ENCODE data around the gene REPS2. TPM values are rescaled to one million over a fixed set of nuclear protein-coding genes. Genes with fewer than 3 reads are reported as not detected.

REPS2 gene
- total and polyA plus RNA-seq, 7 experiments from 2014 or later = 0.21 to 6.2 (median 1.9) TPM; not detected in 2

DNA sequence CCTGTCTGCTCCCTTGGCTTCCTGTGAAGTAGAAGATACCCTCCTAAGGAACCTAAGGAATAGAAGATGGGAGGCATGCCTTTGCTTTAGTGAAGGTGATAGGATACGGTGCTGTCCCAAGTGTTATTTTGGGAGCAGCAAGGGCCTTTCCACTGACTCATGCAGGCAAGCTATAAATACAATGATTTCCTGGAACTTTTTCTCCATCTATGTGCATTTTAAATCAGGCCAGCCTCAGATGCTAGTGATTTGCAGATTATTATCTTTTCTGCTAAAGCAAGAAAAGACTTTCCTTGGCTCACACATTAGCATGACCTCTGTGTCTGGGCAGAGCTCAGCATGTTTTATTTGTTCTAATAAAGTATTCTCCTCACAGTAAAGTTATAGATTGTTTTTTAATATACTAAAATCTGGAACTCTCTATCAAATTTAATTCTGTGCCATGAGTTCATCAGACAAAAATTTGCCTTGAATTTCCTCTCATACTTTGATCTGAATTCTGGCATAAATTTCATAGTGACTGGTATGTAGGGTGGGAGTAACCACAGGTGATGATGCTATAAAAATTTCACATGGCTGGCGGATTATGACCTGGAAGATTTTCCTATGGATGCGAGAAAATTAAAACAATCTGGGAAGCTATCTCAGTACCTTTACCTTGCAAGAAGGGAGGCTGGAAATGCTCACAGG, 131.7 kb downstream of the REPS2 start:
- Histone ChIP-seq H3K27ac (ENCODE audit: low read depth, low read length) (no peak overlapping the region), H3K4me1 (ENCODE audit: control insufficient read depth in 2 of 2, insufficient read depth in 2 of 2, low read length in 2 of 2) (no peaks in the 10 kb centered on the region), H3K4me3 (ENCODE audit: low read length) (no peak overlapping the region), H3K27me3 (ENCODE audit: control insufficient read depth in 2 of 2, insufficient read depth in 2 of 2, low read length in 2 of 2) (no peaks in the 10 kb centered on the region), H3K36me3 (ENCODE audit: control insufficient read depth in 2 of 3, insufficient read depth in 3 of 3, low read length in 3 of 3) (no peaks in the 10 kb centered on the region), H3K9me3 (ENCODE audit: control insufficient read depth in 2 of 3, low read length in 3 of 3) (no peaks in the 10 kb centered on the region)
- peaks cover 0 to 2% (median 0%) of the 10 kb centered on the region in 11 donors for H3K9me3 Mint-ChIP-seq
- POLR2A ChIA-PET = no interaction called here
- ATAC-seq (no peak), DNase-seq (no peak)
- no peak overlapping the region for H3K4me3 Mint-ChIP-seq
- CTCF ChIA-PET = no interaction called here
- H3K27ac Mint-ChIP-seq = no peak overlapping the region
- peaks cover 0 to 5% (median 0%) of the 10 kb centered on the region in 7 donors for H3K4me1 Mint-ChIP-seq
- intact Hi-C loops (cut with micrococcal nuclease) = no loop called here
- no peaks in the 10 kb centered on the region for H3K36me3 Mint-ChIP-seq
- peaks cover 0 to 4% (median 0%) of the 10 kb centered on the region in 5 donors for H3K27me3 Mint-ChIP-seq

DNA sequence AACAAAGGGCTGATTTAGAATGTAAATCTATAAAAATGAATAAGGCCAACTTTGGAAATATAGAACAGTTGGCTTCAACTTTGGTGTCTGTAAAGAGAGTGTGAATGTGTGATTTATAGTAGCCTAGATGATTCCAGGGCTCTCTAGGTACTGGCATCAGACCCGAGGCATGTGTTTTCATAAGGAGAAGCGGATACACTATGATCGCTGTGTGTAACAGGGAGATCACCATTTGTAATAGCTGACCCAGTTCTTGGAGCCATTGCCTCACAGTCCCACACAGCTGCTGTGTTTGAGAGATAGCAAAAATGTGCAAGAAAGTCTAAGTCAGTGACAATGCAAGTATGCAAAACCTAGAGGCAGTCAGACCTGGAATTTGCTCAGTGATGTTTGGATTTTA, 135.1 kb downstream of the REPS2 start:
- no peak for DNase-seq
- H3K27ac ChIP-seq (ENCODE audit: low read depth, low read length) = no peak overlapping the region
- H3K27ac Mint-ChIP-seq = no peak overlapping the region
- peaks cover 0 to 5% (median 0%) of the 10 kb centered on the region in 5 donors for H3K27me3 Mint-ChIP-seq
- H3K9me3 ChIP-seq (ENCODE audit: control insufficient read depth in 2 of 3, low read length in 3 of 3) = no peaks in the 10 kb centered on the region
- H3K4me1 Mint-ChIP-seq = no peaks in the 10 kb centered on the region
- no peaks in the 10 kb centered on the region for H3K4me1 ChIP-seq (ENCODE audit: control insufficient read depth in 2 of 2, insufficient read depth in 2 of 2, low read length in 2 of 2)
- no peaks in the 10 kb centered on the region for H3K36me3 Mint-ChIP-seq
- no peaks in the 10 kb centered on the region for H3K27me3 ChIP-seq (ENCODE audit: control insufficient read depth in 2 of 2, insufficient read depth in 2 of 2, low read length in 2 of 2)
- ChIA-PET POLR2A (no interaction called here), CTCF (no interaction called here)
- intact Hi-C loops (cut with micrococcal nuclease) = no loop called here
- H3K36me3 ChIP-seq (ENCODE audit: control insufficient read depth in 2 of 3, insufficient read depth in 3 of 3, low read length in 3 of 3) = no peaks in the 10 kb centered on the region
- ATAC-seq = no peak
- H3K9me3 Mint-ChIP-seq = peaks cover 0 to 2% (median 0%) of the 10 kb centered on the region in 11 donors
- H3K4me3 ChIP-seq (ENCODE audit: low read length) = no peak overlapping the region
- no peak overlapping the region for H3K4me3 Mint-ChIP-seq

GRCh38 chrX:17081968-17082367, 135.5 kb downstream of the REPS2 start:
- H3K4me3 Mint-ChIP-seq = no peak overlapping the region
- no peaks in the 10 kb centered on the region for H3K4me1 Mint-ChIP-seq
- intact Hi-C loops (cut with micrococcal nuclease) = no loop called here
- DNase-seq = no peak
- H3K27me3 Mint-ChIP-seq = peaks cover 0 to 5% (median 0%) of the 10 kb centered on the region in 5 donors
- ChIA-PET POLR2A (no interaction called here), CTCF (interaction anchor here (0.6 kb wide), 1 partner anchor 79 kb away, joined by 7 read pairs; no protein-coding TSS in a partner anchor)
- H3K27ac ChIP-seq (ENCODE audit: low read depth, low read length) = no peak overlapping the region
- no peaks in the 10 kb centered on the region for H3K4me1 ChIP-seq (ENCODE audit: control insufficient read depth in 2 of 2, insufficient read depth in 2 of 2, low read length in 2 of 2)
- H3K9me3 Mint-ChIP-seq = peaks cover 0 to 2% (median 0%) of the 10 kb centered on the region in 11 donors
- no peaks in the 10 kb centered on the region for H3K9me3 ChIP-seq (ENCODE audit: control insufficient read depth in 2 of 3, low read length in 3 of 3)
- no peak overlapping the region for H3K27ac Mint-ChIP-seq
- H3K4me3 ChIP-seq (ENCODE audit: low read length) = no peak overlapping the region
- no peaks in the 10 kb centered on the region for H3K36me3 ChIP-seq (ENCODE audit: control insufficient read depth in 2 of 3, insufficient read depth in 3 of 3, low read length in 3 of 3)
- H3K27me3 ChIP-seq (ENCODE audit: control insufficient read depth in 2 of 2, insufficient read depth in 2 of 2, low read length in 2 of 2) = no peaks in the 10 kb centered on the region
- H3K36me3 Mint-ChIP-seq = no peaks in the 10 kb centered on the region
- no peak for ATAC-seq

GRCh38 chrX:17082831-17083230, 136.4 kb downstream of the REPS2 start:
- H3K9me3 Mint-ChIP-seq = peaks cover 0 to 5% (median 0%) of the 10 kb centered on the region in 11 donors
- H3K36me3 ChIP-seq (ENCODE audit: control insufficient read depth in 2 of 3, insufficient read depth in 3 of 3, low read length in 3 of 3) = no peaks in the 10 kb centered on the region
- no peaks in the 10 kb centered on the region for H3K4me1 Mint-ChIP-seq
- no peak overlapping the region for H3K4me3 ChIP-seq (ENCODE audit: low read length)
- ATAC-seq (no peak), DNase-seq (no peak)
- no peaks in the 10 kb centered on the region for H3K4me1 ChIP-seq (ENCODE audit: control insufficient read depth in 2 of 2, insufficient read depth in 2 of 2, low read length in 2 of 2)
- ChIA-PET POLR2A (no interaction called here), CTCF (no interaction called here)
- H3K9me3 ChIP-seq (ENCODE audit: control insufficient read depth in 2 of 3, low read length in 3 of 3) = no peaks in the 10 kb centered on the region
- H3K27ac Mint-ChIP-seq = no peak overlapping the region
- H3K27ac ChIP-seq (ENCODE audit: low read depth, low read length) = no peak overlapping the region
- no peaks in the 10 kb centered on the region for H3K27me3 ChIP-seq (ENCODE audit: control insufficient read depth in 2 of 2, insufficient read depth in 2 of 2, low read length in 2 of 2)
- H3K4me3 Mint-ChIP-seq = no peak overlapping the region
- intact Hi-C loops (cut with micrococcal nuclease) = no loop called here
- H3K36me3 Mint-ChIP-seq = no peaks in the 10 kb centered on the region
- H3K27me3 Mint-ChIP-seq = peaks cover 0 to 5% (median 0%) of the 10 kb centered on the region in 5 donors

- H3K4me1 ChIP-seq (ENCODE audit: control insufficient read depth in 2 of 2, insufficient read depth in 2 of 2, low read length in 2 of 2) = no peaks in the 10 kb centered on the region
- no peak overlapping the region for H3K4me3 ChIP-seq (ENCODE audit: low read length)
- Mint-ChIP-seq H3K27me3 (peaks cover 0 to 5% (median 0%) of the 10 kb centered on the region in 5 donors), H3K4me1 (no peaks in the 10 kb centered on the region), H3K27ac (no peak overlapping the region), H3K9me3 (peaks cover 0 to 5% (median 0%) of the 10 kb centered on the region in 11 donors), H3K36me3 (peaks cover 0 to 4% (median 0%) of the 10 kb centered on the region in 5 donors), H3K4me3 (no peak overlapping the region)
- H3K27me3 ChIP-seq (ENCODE audit: control insufficient read depth in 2 of 2, insufficient read depth in 2 of 2, low read length in 2 of 2) = no peaks in the 10 kb centered on the region
- H3K9me3 ChIP-seq (ENCODE audit: control insufficient read depth in 2 of 3, low read length in 3 of 3) = no peaks in the 10 kb centered on the region
- no peaks in the 10 kb centered on the region for H3K36me3 ChIP-seq (ENCODE audit: control insufficient read depth in 2 of 3, insufficient read depth in 3 of 3, low read length in 3 of 3)
- ChIA-PET POLR2A (no interaction called here), CTCF (no interaction called here)
- no peak overlapping the region for H3K27ac ChIP-seq (ENCODE audit: low read depth, low read length)
- intact Hi-C loops (cut with micrococcal nuclease) = no loop called here
- ATAC-seq = no peak
- DNase-seq = no peak
Measured at GRCh38 chrX:17086317-17086716, 139.9 kb downstream of the REPS2 start.

DNA sequence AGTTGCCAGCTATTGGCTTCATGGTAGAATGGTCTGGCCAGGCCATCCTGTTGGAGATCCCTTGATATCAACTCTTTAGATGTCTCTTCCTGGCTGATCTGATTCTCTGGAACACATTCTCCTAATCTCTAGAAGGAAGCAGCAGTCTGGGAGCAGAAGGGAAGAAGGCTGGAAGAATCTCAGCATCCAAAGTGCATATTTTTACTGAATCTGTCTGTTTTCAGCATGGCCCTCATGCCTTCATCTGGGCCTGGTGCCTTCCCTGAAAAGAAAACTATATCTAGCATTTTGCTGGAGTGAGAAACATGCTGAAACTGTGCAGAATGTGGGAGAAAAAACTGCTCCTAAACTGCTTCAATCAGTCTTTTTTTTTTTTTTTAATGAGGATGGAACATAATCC, 148.7 kb downstream of the REPS2 start:
- Histone ChIP-seq H3K36me3 (ENCODE audit: control insufficient read depth in 2 of 3, insufficient read depth in 3 of 3, low read length in 3 of 3) (no peaks in the 10 kb centered on the region), H3K27ac (ENCODE audit: low read depth, low read length) (no peak overlapping the region), H3K4me3 (ENCODE audit: low read length) (no peak overlapping the region), H3K4me1 (ENCODE audit: control insufficient read depth in 2 of 2, insufficient read depth in 2 of 2, low read length in 2 of 2) (no peaks in the 10 kb centered on the region), H3K27me3 (ENCODE audit: control insufficient read depth in 2 of 2, insufficient read depth in 2 of 2, low read length in 2 of 2) (no peaks in the 10 kb centered on the region), H3K9me3 (ENCODE audit: control insufficient read depth in 2 of 3, low read length in 3 of 3) (no peaks in the 10 kb centered on the region)
- POLR2A ChIA-PET = no interaction called here
- Mint-ChIP-seq H3K4me3 (no peak overlapping the region), H3K36me3 (peaks cover 0 to 12% (median 0%) of the 10 kb centered on the region in 5 donors), H3K9me3 (peaks cover 0 to 2% (median 0%) of the 10 kb centered on the region in 11 donors), H3K27me3 (peaks cover 0 to 10% (median 4%) of the 10 kb centered on the region in 5 donors), H3K4me1 (no peaks in the 10 kb centered on the region), H3K27ac (no peak overlapping the region)
- DNase-seq (no peak), ATAC-seq (no peak)
- CTCF ChIA-PET = no interaction called here
- intact Hi-C loops (cut with micrococcal nuclease) = no loop called here
